ENCODE data around the gene NAV3. TPM values are rescaled to one million over a fixed set of nuclear protein-coding genes. Genes with fewer than 3 reads are reported as not detected.

The NAV3 gene
- total and polyA plus RNA-seq, 11 donors: 1.1 to 18.0 (median 5.8) TPM

GRCh38 chr12:77980782-77981181 is 150.1 kb downstream of the NAV3 start:
- ATAC-seq (no peak), DNase-seq (no peak)
- 60 to 73% (median 70%) methylated on average over 2 of the region's 2 CpGs for WGBS, 4 donors
- Histone ChIP-seq H3K36me3 (no peaks in the 10 kb centered on the region), H3K27ac (no peak overlapping the region), H3K9me3 (no peaks in the 10 kb centered on the region), H3K4me1 (peaks cover 0 to 3% (median 0%) of the 10 kb centered on the region in 12 donors), H3K4me3 (no peak overlapping the region), H3K27me3 (no peaks in the 10 kb centered on the region)
- TF ChIP-seq, protein P1, sequence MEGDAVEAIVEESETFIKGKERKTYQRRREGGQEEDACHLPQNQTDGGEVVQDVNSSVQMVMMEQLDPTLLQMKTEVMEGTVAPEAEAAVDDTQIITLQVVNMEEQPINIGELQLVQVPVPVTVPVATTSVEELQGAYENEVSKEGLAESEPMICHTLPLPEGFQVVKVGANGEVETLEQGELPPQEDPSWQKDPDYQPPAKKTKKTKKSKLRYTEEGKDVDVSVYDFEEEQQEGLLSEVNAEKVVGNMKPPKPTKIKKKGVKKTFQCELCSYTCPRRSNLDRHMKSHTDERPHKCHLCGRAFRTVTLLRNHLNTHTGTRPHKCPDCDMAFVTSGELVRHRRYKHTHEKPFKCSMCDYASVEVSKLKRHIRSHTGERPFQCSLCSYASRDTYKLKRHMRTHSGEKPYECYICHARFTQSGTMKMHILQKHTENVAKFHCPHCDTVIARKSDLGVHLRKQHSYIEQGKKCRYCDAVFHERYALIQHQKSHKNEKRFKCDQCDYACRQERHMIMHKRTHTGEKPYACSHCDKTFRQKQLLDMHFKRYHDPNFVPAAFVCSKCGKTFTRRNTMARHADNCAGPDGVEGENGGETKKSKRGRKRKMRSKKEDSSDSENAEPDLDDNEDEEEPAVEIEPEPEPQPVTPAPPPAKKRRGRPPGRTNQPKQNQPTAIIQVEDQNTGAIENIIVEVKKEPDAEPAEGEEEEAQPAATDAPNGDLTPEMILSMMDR (IDR thresholded peaks at IDR 0.05): no peak
- TF ChIP-seq POLR2A (IDR thresholded peaks at IDR 0.05): no peak
- intact Hi-C loops (cut with DNase I): no loop called here

GRCh38 chr12:77983859-77984258 is 153.2 kb downstream of the NAV3 start:
- TF ChIP-seq, protein P1 (IDR thresholded peaks at IDR 0.05): no peak
- no peak for TF ChIP-seq POLR2A (IDR thresholded peaks at IDR 0.05)
- intact Hi-C loops (cut with DNase I): no loop called here
- no peaks in the 10 kb centered on the region for H3K36me3 ChIP-seq
- no peak overlapping the region for H3K4me3 ChIP-seq
- no peaks in the 10 kb centered on the region for H3K27me3 ChIP-seq
- no peak overlapping the region for H3K27ac ChIP-seq
- peaks cover 0 to under 1% (median 0%) of the 10 kb centered on the region in 12 donors for H3K9me3 ChIP-seq
- ATAC-seq (no peak), DNase-seq (no peak)
- peaks cover 0 to 3% (median 0%) of the 10 kb centered on the region in 12 donors for H3K4me1 ChIP-seq

DNA sequence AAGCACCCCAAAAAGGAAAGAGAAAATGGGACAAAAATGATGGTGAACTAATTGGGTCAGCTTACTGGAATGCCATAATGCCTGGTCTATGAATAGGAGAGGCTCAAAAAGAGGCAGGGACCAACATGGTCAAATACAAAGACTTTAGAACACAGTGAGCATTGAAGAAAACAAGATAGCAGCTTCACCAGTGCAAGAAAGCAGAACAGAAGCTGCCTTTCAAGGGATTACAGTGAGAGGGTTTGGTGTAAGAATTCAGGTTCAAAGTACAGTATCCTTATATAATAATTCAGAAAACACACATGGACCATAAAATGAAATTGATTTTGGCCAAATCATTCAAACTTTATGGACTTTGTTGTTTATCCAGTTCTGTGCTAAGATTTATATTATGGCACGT is 162.1 kb downstream of the NAV3 start:
- no peaks in the 10 kb centered on the region for H3K4me1 ChIP-seq
- H3K9me3 ChIP-seq: peaks cover 0 to 15% (median 0%) of the 10 kb centered on the region in 12 donors
- no peak overlapping the region for H3K4me3 ChIP-seq
- no peak for TF ChIP-seq POLR2A (IDR thresholded peaks at IDR 0.05)
- TF ChIP-seq, protein P1 (IDR thresholded peaks at IDR 0.05): no peak
- H3K27me3 ChIP-seq: no peaks in the 10 kb centered on the region
- no peak overlapping the region for H3K27ac ChIP-seq
- intact Hi-C loops (cut with DNase I): loop anchor here in 1 of 10 donors (10.0 kb wide), 1 partner anchor 132 kb away; no protein-coding TSS in a partner anchor
- 93 to 96% (median 95%) methylated on average over 1 of the region's 1 CpG for WGBS, 4 donors
- no peaks in the 10 kb centered on the region for H3K36me3 ChIP-seq
- no peak for DNase-seq
- no peak for ATAC-seq

- Histone ChIP-seq H3K4me1 (no peaks in the 10 kb centered on the region), H3K27ac (no peak overlapping the region), H3K9me3 (peaks cover 0 to 15% (median 0%) of the 10 kb centered on the region in 12 donors), H3K27me3 (no peaks in the 10 kb centered on the region), H3K36me3 (no peaks in the 10 kb centered on the region), H3K4me3 (no peak overlapping the region)
- intact Hi-C loops (cut with DNase I): loop anchor here in 1 of 10 donors (10.0 kb wide), 1 partner anchor 131 kb away; no protein-coding TSS in a partner anchor
- TF ChIP-seq POLR2A (IDR thresholded peaks at IDR 0.05): no peak
- TF ChIP-seq, protein P1 (IDR thresholded peaks at IDR 0.05): no peak
- 68 to 79% (median 72%) methylated on average over 4 of the region's 4 CpGs for WGBS, 4 donors
- ATAC-seq: no peak
- DNase-seq: no peak
Observed at GRCh38 chr12:77993658-77994057, 163.0 kb downstream of the NAV3 start.
